HEK293T (cell line): ENCODE results near the gene TEX2.

Source experiments
- ARNT ChIP-seq: fragments of 450-650 bp; IDR thresholded peaks from 2 replicates; pipeline ENCODE4 v1.6.1; 2017; ENCODE audit warnings: mild to moderate bottlenecking
- ELF4 ChIP-seq: fragments of 450-650 bp; IDR thresholded peaks from 2 replicates; pipeline ENCODE4 v1.6.1; 2017; ENCODE audit warnings: antibody characterized with exemption
- FOXA1 ChIP-seq: fragments of 450-650 bp; IDR thresholded peaks from 2 replicates; pipeline ENCODE4 v1.6.1; 2016; ENCODE audit warnings: mild to moderate bottlenecking
- FOXM1 ChIP-seq: fragments of 450-650 bp; IDR thresholded peaks from 2 replicates; pipeline ENCODE4 v1.6.1; 2017; ENCODE audit warnings: mild to moderate bottlenecking, borderline replicate concordance
- L3MBTL2 ChIP-seq: fragments of 450-650 bp; conservative IDR thresholded peaks from 2 replicates; pipeline ENCODE4 v1.6.1; 2016; ENCODE audit warnings: mild to moderate bottlenecking
- SP1 ChIP-seq: fragments of 450-650 bp; IDR thresholded peaks from 2 replicates; pipeline ENCODE4 v1.6.1; 2017
- SUZ12 ChIP-seq: fragments of 450-650 bp; IDR thresholded peaks from 2 replicates; pipeline ENCODE4 v1.6.1; 2016; ENCODE audit warnings: mild to moderate bottlenecking
- TARDBP ChIP-seq: fragments of 450-650 bp; IDR thresholded peaks from 2 replicates; pipeline ENCODE4 v1.6.1; 2016
- ZNF384 ChIP-seq: fragments of 450-650 bp; IDR thresholded peaks from 2 replicates; pipeline ENCODE4 v1.6.1; 2016

DNA sequence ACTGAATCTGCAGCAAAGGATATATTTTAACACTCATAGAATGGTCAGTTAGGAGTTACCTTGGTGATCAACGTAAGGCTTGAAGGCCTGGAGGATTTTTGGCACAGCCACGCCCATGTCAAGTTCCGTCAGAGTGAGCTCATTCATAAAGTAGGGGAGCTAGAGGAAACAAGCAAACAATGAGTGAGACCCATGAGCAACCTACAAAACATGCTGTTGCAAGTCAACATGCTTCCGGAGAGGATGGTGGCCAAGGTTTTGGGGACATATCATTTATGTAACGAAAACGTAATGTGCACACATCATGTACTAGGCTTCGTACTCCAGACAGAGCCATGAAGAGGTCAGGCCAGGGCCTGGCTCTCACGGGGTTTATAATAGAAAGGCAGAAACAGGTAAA lies 92.0 kb downstream of the TEX2 start:
- TF ChIP-seq FOXM1, result no peak
- TF ChIP-seq ZNF384, result no peak
- no peak for TF ChIP-seq FOXA1
- TF ChIP-seq SP1, result no peak
- TF ChIP-seq TARDBP, result no peak
- TF ChIP-seq SUZ12, result no peak
- TF ChIP-seq ARNT, result no peak
- no peak for TF ChIP-seq ELF4
- TF ChIP-seq L3MBTL2, result no peak
